ENCODE measurements around the gene ZNF716.
"Not testable (repeated sequence)": the region's sequence is repeated elsewhere in the genome, so short reads cannot be mapped to it uniquely, and the experiment has no call there.

ZNF716 gene

DNA sequence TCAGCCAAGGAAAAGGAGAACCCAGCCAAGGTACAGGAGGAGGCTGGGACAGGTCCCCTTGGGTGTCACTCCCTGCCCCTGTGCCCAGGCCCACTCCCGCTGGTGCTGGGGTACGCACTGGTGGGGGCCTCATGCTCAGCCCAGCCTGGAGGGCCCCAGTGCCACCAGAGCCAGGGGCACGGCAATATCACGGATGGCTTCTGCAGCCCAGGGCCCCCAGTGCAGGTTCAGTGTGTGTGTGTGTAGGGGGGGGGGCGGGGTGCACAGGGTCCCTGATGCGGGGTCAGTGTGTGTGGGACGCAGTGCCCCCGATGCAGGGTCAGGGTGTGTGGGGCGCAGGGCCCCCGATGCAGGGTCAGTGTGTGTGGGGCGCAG, 23.4 kb upstream of the ZNF716 start:
- DNase-seq, result no peak

DNA sequence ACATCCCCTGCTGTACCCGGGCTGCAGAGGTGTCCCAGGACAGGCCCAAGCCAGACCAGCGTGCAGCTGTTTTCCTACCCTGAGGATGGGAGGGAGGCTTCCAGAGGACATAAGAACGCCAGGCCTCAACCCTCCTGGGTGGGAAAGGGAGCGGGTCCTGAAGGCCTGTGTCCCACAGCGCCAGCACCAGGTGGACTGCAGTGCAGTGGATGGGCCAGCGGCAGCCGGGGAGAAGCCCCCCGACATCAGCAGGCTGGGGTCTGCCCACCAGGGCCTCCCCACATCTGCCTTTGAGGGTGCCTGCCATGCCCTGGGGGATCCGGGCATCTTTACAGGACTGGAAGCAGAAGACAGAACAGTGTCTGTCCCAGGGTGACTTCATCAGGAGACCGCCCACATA, 22.8 kb upstream of the ZNF716 start:
- DNase-seq, result no peak

DNA sequence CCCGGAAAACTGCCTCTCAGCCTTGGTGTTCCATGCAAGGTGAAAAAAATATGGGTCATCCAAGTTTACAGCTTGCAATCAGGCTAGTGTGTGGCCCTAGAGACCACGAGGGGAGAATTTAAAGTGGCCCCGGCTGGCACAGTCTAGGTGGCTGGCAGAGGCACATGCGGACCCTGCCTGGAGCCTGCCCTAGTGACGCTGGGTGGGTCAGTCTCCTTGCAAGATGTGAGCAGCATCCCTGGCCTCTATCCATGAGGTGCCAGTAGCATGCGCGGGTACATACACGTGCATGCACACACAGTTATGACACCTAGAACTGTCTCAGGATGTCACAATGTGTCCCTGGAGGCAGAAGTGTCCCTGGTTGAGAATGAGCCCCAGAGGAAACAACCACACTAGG, 22.4 kb upstream of the ZNF716 start:
- no peak for DNase-seq

DNA sequence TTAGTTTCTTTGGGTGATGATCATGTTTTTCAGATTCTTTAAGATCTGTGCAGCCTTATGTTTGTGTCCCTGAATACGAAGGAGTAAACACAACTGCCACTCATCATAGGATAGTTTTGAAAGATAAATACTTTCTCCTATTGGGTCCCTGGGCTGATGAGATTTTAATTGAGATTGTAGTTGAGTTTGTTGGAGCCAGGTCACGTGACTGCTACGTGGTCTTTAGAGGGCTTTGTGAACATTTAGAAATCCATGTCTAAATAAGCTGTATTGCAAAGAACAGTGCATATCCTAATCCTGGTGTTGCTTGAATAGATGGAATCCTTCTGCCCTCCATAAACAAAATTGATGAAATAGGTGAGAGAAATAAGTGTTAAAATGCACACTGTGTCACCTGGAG, 17.4 kb upstream of the ZNF716 start:
- DNase-seq, result no peak

DNA sequence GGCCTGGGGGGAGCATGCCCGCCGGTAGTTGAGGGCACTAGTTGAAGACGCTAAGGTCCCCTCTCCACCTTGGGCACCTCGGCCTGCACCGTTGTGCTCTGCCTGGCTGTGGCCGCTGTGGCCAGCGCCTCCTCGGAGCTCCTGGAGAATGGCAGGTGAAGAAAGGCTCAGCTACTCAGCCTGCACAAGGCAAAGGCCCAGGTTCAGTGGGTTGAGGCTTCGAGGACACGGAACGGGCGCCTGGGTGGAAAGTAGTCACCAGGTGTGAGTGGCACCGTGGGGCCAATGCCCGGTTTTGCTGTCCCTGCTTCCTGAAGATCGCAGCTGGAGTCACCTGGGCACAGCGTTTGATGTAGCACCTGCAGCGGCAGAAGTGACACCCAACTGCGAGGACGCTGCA, 12.4 kb upstream of the ZNF716 start:
- no peak for DNase-seq

DNA sequence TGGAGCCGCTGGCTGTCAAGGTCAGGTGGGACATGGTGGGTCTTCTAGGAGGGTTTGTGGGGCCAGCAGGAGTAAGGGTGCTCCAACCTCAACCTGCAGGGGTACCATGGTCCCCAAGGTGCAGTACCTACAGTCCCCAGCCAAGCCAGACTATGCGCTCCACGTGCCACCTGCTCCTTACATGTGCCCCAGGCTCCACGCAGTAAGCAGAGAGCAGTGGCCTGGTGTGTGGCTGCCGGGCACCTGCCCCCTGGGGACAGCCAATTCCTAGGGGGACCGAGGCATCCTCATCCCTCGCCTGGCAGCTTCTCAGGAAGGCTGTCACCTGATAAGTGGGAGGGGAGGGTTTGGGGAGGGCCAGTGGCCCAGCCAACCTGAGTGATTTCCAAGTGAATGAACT, 11.7 kb upstream of the ZNF716 start:
- DNase-seq, result no peak

DNA sequence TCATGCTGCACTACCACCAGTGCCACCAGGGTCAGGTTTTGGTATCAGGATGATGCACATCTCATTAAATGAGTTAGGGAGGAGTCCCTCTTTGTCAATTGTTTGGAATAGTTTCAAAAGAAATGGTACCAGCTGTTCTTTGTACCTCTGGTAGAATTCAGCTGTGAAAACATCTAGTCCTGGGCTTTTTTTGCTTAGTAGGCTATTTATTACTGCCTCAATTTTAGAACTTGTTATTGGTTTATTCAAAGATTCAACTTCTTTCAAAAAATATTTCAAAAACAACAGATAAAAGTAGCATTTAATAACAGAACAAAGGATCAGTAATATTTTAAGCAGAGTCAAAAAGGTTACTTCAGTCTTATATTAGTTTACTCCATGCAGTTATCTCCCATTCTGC, 6.4 kb upstream of the ZNF716 start:
- no peak for DNase-seq

DNA sequence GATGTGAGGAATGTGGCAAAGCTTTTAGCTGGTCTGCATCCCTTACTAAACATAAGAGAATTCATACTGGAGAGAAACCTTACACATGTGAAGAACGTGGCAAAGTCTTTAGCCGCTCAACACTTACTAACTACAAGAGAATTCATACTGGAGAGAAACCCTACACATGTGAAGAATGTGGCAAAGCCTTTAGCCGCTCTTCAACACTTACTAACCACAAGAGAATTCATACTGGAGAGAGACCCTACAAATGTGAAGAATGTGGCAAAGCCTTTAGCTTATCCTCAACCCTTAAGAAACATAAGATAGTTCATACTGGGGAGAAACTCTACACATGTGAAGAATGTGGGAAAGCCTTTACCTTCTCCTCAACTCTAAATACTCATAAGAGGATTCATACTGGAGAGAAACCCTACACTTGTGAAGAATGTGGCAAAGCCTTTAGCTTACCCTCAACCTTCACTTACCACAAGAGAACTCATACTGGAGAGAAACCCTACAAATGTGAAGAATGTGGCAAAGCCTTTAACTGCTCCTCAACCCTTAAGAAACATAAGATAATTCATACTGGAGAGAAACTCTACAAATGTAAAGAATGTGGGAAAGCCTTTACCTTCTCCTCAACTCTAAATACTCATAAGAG, 19.3 kb downstream of the ZNF716 start:
- not testable (repeated sequence) for DNase-seq

DNA sequence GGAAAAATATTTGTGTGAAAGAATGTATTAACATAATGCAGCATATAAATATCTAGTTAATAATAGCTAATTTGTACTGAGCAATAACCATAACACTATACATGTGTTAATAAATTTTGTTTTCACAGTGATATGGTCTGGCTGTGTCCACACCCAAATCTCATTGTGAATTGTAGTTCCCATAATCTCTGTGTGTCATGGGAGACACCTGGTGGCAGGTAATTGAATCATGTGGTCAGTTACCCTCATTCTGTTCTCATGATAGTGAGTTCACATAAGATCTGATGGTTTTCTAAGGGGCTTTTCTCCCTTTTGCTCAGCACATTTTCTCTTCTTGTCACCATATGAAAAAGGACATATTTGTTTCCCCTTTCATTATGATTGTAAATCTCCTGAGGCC, 30.3 kb downstream of the ZNF716 start:
- DNase-seq, result not testable (repeated sequence)

DNA sequence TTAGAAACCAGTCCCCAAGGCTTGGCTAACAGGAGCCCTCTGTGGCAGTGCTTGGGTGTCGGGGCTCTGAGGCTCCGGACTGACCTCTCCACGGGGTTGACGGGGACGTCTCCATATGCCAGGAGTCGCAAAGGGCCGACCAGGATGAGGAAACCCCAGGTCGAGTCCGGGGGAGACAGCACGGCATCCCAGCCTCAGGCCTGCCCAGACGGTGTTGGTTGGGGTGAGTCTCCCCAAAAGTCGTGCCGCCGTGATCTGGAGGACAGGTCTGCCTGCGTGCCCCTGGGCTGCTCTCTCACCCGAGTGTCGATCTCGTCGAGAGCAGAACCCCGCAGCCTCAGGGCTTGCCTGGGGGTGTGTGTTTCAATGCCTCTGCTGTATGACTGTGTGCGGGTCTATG, 35.0 kb downstream of the ZNF716 start:
- DNase-seq, result not testable (repeated sequence)

DNA sequence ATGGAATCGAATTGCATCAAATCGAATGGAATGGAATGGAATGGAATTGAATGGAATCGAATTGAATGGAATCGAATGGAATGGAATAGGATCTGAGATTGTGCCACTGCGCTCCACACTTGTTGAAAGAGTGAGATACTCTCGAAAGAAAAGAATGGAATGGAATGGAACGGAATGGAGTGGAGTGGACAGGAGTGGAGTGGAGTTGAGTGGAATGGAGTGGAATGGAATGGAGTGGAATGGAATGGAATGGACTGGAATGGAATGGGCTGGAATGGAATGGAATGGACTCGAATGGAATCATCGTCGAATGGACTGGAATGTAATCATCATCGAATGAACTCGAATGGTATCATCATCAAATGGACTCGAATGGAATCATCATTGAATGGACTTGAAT, 38.0 kb downstream of the ZNF716 start:
- DNase-seq, result no peak

DNA sequence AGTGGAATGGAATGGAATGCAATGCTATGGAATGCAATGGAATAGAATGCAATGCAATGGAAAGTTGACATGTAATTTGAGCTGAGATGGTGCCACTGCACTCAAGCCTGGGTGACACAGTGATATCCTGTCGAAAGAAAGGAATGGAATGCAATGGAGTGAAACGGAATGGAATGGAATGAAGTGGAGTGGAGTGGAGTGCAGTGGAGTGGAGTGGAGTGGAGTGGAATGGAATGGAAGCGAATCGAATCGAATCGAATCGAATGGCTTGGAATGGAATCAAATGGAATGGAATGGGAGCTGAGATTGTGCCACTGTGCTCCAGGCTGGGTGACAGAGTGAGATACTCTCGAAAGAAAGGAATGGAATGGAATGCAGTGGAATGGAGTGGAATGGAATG, 45.1 kb downstream of the ZNF716 start:
- not testable (repeated sequence) for DNase-seq

DNA sequence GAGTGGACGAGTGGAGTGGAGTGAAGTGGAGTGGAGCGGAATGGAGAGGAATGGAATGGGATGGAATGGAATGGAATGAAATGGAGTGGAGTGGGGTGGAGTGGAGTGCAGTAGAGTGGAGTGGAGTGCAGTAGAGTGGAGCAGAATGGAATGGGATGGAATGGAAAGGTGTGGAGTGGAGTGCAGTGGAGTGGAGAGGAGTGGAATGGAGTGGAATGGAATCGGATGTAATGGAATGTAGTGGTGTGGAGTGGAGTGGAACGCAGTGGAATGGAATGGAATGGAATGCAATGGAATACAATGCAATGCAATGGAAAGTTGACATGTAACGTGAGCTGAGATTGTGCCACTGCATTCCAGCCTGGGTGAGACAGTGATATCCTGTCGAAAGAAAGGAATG, 46.4 kb downstream of the ZNF716 start:
- DNase-seq, result no peak

DNA sequence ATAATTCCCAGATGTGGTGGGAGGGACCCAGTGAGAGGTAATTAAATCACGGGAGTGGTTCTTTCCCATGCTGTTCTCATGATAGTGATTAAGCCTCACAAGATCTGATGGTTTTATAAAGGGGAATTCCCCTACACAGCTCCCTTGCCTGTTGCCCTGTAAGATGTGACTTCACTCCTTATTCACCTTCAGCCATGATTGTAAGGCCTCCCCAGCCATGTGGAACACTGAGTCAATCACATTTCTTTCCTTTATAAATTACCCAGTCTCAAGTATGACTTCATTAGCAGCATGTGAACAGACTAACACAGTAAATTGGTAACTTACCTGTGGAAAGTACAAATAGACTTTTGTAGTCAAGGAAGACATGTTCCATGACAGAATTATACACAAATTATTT, 55.2 kb downstream of the ZNF716 start:
- DNase-seq, result no peak
